H9 (cell line): ENCODE data around the gene ROBO1. TPM values are rescaled to one million over a fixed set of nuclear protein-coding genes. Genes with fewer than 3 reads are reported as not detected.

Source experiments
- DNase-seq: peaks from one replicate; pipeline ENCODE4 v3.0.0-alpha.2; 2017
- H2AFZ ChIP-seq: one replicate; pipeline ENCODE4 v1.6.1; 2013; ENCODE audit warnings: mild to moderate bottlenecking, low read length, control low read depth, moderate library complexity
- H2AK5ac ChIP-seq: 2 replicates; pipeline ENCODE4 v1.6.1; 2013; ENCODE audit warnings: low read length, control low read depth, mixed read lengths; ENCODE audit not compliant: insufficient read length
- H2BK120ac ChIP-seq: one replicate; pipeline ENCODE4 v1.6.1; 2013; ENCODE audit warnings: low read depth, mild to moderate bottlenecking, low read length, control low read depth, inconsistent platforms; ENCODE audit not compliant: poor library complexity, severe bottlenecking
- H2BK12ac ChIP-seq: 2 replicates; pipeline ENCODE4 v1.6.1; 2013; ENCODE audit warnings: low read length, control low read depth, mixed read lengths, low read depth; ENCODE audit not compliant: insufficient read length
- H2BK15ac ChIP-seq: 2 replicates; pipeline ENCODE4 v1.6.1; 2013; ENCODE audit warnings: low read depth, low read length, control low read depth
- H2BK20ac ChIP-seq: one replicate; pipeline ENCODE4 v1.6.1; 2013; ENCODE audit warnings: low read depth, mild to moderate bottlenecking, low read length, control low read depth, inconsistent platforms; ENCODE audit not compliant: poor library complexity, severe bottlenecking
- H2BK5ac ChIP-seq: 2 replicates; pipeline ENCODE4 v1.6.1; 2013; ENCODE audit warnings: low read length, control low read depth, mixed read lengths; ENCODE audit not compliant: insufficient read length
- H3K14ac ChIP-seq: 2 replicates; pipeline ENCODE4 v1.6.1; 2013; ENCODE audit warnings: low read length, control low read depth; ENCODE audit not compliant: insufficient read depth
- H3K18ac ChIP-seq: 2 replicates; pipeline ENCODE4 v1.6.1; 2013; ENCODE audit warnings: low read depth, mild to moderate bottlenecking, mixed read lengths, low read length, control low read depth; ENCODE audit not compliant: insufficient read length
- H3K23ac ChIP-seq: 2 replicates; pipeline ENCODE4 v1.6.1; 2013; ENCODE audit warnings: low read length, control low read depth, mixed read lengths, low read depth; ENCODE audit not compliant: insufficient read length
- H3K23me2 ChIP-seq: 2 replicates; pipeline ENCODE4 v1.6.1; 2013; ENCODE audit warnings: low read depth, mild to moderate bottlenecking, mixed read lengths, low read length, control low read depth; ENCODE audit not compliant: insufficient read length, poor library complexity, severe bottlenecking
- H3K27ac ChIP-seq: 2 replicates; pipeline ENCODE4 v1.5.1; 2013; ENCODE audit warnings: low read length, control low read depth, mixed read lengths, low read depth; ENCODE audit not compliant: insufficient read length
- H3K27me3 ChIP-seq: 2 replicates; pipeline ENCODE4 v1.6.1; 2013; ENCODE audit warnings: low read length, control low read depth, inconsistent platforms; ENCODE audit not compliant: insufficient read depth
- H3K4ac ChIP-seq: 2 replicates; pipeline ENCODE4 v1.6.1; 2013; ENCODE audit warnings: low read depth, mild to moderate bottlenecking, control low read depth, inconsistent platforms, low read length, moderate library complexity
- H3K4me1 ChIP-seq: 2 replicates; pipeline ENCODE4 v1.6.1; 2013; ENCODE audit warnings: low read length, control low read depth, inconsistent platforms; ENCODE audit not compliant: insufficient read depth
- H3K4me2 ChIP-seq: 2 replicates; pipeline ENCODE4 v1.6.1; 2013; ENCODE audit warnings: low read length, control low read depth, mixed read lengths; ENCODE audit not compliant: insufficient read length, insufficient read depth
- H3K56ac ChIP-seq: 2 replicates; pipeline ENCODE4 v1.6.1; 2013; ENCODE audit warnings: low read depth, mild to moderate bottlenecking, mixed read lengths, low read length, control low read depth; ENCODE audit not compliant: insufficient read length
- H3K79me1 ChIP-seq: 2 replicates; pipeline ENCODE4 v1.6.1; 2013; ENCODE audit warnings: low read depth, mild to moderate bottlenecking, moderate library complexity, low read length, control low read depth, inconsistent platforms; ENCODE audit not compliant: insufficient read depth, poor library complexity, severe bottlenecking
- H3K79me2 ChIP-seq: 2 replicates; pipeline ENCODE4 v1.6.1; 2013; ENCODE audit warnings: low read length, control low read depth, inconsistent platforms; ENCODE audit not compliant: insufficient read depth
- H3K9ac ChIP-seq: 2 replicates; pipeline ENCODE4 v1.6.1; 2013; ENCODE audit warnings: low read length, control low read depth, mixed read lengths; ENCODE audit not compliant: insufficient read length; ENCODE audit errors: extremely low read depth
- H3K9me3 ChIP-seq: one replicate; pipeline ENCODE4 v1.6.1; 2013; ENCODE audit warnings: low read depth, low read length, inconsistent platforms; ENCODE audit not compliant: control insufficient read depth
- H3T11ph ChIP-seq: one replicate; pipeline ENCODE4 v1.6.1; 2013; ENCODE audit warnings: mild to moderate bottlenecking, low read length, control low read depth, inconsistent platforms
- H4K20me1 ChIP-seq: one replicate; pipeline ENCODE4 v1.6.1; 2013; ENCODE audit not compliant: control insufficient read depth, insufficient read length, insufficient read depth
- H4K5ac ChIP-seq: 2 replicates; pipeline ENCODE4 v1.6.1; 2013; ENCODE audit warnings: low read depth, mild to moderate bottlenecking, mixed read lengths, low read length, control low read depth; ENCODE audit not compliant: insufficient read length
- H4K8ac ChIP-seq: replicated peaks from 2 replicates; pipeline ENCODE4 v1.6.1; 2013; ENCODE audit warnings: low read length, control low read depth, mixed read lengths, low read depth; ENCODE audit not compliant: insufficient read length
- H4K91ac ChIP-seq: 2 replicates; pipeline ENCODE4 v1.6.1; 2013; ENCODE audit warnings: low read depth, mild to moderate bottlenecking, moderate library complexity, mixed read lengths, low read length, control low read depth; ENCODE audit not compliant: insufficient read length
- H3K27ac Mint-ChIP-seq, 3 experiments: 2 replicates in 2 of 3; 3 replicates in 1 of 3; pipeline ENCODE4 v1.8.0; 2020 to 2021; ENCODE audit warnings: mixed read lengths in 3 of 3, mild to moderate bottlenecking in 1 of 3, moderate library complexity in 1 of 3
- H3K27me3 Mint-ChIP-seq: 2 replicates; pipeline ENCODE4 v1.8.0; 2021; ENCODE audit warnings: low read depth, mild to moderate bottlenecking, moderate library complexity, mixed read lengths
- H3K36me3 Mint-ChIP-seq, 3 experiments: 2 replicates in 2 of 3; 3 replicates in 1 of 3; pipeline ENCODE4 v1.8.0; 2020 to 2021; ENCODE audit warnings: low read depth in 3 of 3, mixed read lengths in 3 of 3; ENCODE audit not compliant: insufficient read depth in 1 of 3
- H3K4me1 Mint-ChIP-seq, 2 experiments: 2 replicates each; pipeline ENCODE4 v1.8.0; 2020; ENCODE audit warnings: mixed read lengths in 2 of 2
- H3K4me3 Mint-ChIP-seq, 2 experiments: 2 replicates in 1 of 2; 3 replicates in 1 of 2; pipeline ENCODE4 v1.8.0; 2020 to 2021; ENCODE audit warnings: mild to moderate bottlenecking in 2 of 2, mixed read lengths in 2 of 2, moderate library complexity in 1 of 2
- H3K9me3 Mint-ChIP-seq, 2 experiments: 2 replicates in 1 of 2; 3 replicates in 1 of 2; pipeline ENCODE4 v1.8.0; 2020; ENCODE audit warnings: mild to moderate bottlenecking in 2 of 2, mixed read lengths in 2 of 2, moderate library complexity in 1 of 2
- total RNA-seq: library from RNA; stranded (reverse); gene quantifications from 2 replicates; pipeline ENCODE4 v1.2.1, GENCODE V29; 2021
- TF ChIP-seq, protein P1 (sequence below): fragments of 200-600 bp; sonication (generic); conservative IDR thresholded peaks from 3 replicates; pipeline ENCODE4 v1.8.0; 2021; ENCODE audit warnings: antibody characterized with exemption, mild to moderate bottlenecking

Gene ROBO1
- total RNA-seq, 1 experiment from 2014 or later, result 62.7 TPM

DNA sequence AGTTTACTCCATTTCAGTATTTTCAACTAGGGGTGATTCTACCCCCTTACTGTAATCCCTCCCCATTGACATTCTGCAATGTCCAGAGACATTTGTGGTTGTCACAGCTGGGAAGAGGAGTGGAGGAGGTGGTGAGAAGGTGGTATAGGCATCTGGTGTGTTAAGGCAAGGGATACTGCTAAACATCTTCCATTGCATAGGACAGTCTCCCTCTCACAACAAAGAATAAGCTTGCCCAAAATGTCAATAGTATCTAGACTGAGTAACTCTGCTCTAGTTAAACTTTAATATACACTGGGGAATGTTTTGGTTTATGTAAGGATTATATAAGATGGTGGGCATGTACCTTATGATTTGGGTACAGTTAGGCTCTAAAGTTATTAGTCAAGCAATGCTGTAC lies 737.6 kb downstream of the ROBO1 start:
- Mint-ChIP-seq H3K9me3 (no peaks in the 10 kb centered on the region), H3K4me3 (no peak overlapping the region), H3K4me1 (no peaks in the 10 kb centered on the region), H3K36me3 (no peaks in the 10 kb centered on the region), H3K27ac (no peak overlapping the region), H3K27me3 (no peaks in the 10 kb centered on the region)
- H3K79me1 ChIP-seq, result no peaks in the 10 kb centered on the region
- no peak overlapping the region for H4K8ac ChIP-seq
- no peak overlapping the region for H3K56ac ChIP-seq
- H3K14ac ChIP-seq, result no peak overlapping the region
- no peaks in the 10 kb centered on the region for H4K20me1 ChIP-seq
- no peak overlapping the region for H2AFZ ChIP-seq
- no peaks in the 10 kb centered on the region for H3K23me2 ChIP-seq
- TF ChIP-seq, protein P1, sequence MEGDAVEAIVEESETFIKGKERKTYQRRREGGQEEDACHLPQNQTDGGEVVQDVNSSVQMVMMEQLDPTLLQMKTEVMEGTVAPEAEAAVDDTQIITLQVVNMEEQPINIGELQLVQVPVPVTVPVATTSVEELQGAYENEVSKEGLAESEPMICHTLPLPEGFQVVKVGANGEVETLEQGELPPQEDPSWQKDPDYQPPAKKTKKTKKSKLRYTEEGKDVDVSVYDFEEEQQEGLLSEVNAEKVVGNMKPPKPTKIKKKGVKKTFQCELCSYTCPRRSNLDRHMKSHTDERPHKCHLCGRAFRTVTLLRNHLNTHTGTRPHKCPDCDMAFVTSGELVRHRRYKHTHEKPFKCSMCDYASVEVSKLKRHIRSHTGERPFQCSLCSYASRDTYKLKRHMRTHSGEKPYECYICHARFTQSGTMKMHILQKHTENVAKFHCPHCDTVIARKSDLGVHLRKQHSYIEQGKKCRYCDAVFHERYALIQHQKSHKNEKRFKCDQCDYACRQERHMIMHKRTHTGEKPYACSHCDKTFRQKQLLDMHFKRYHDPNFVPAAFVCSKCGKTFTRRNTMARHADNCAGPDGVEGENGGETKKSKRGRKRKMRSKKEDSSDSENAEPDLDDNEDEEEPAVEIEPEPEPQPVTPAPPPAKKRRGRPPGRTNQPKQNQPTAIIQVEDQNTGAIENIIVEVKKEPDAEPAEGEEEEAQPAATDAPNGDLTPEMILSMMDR, result no peak
- H3K4me2 ChIP-seq, result no peak overlapping the region
- H3K9me3 ChIP-seq, result no peaks in the 10 kb centered on the region
- H2AK5ac ChIP-seq, result no peak overlapping the region
- no peak overlapping the region for H3T11ph ChIP-seq
- H3K27me3 ChIP-seq, result no peaks in the 10 kb centered on the region
- H2BK15ac ChIP-seq, result no peak overlapping the region
- no peak overlapping the region for H3K27ac ChIP-seq
- H3K4ac ChIP-seq, result no peak overlapping the region
- no peak overlapping the region for H2BK20ac ChIP-seq
- H4K91ac ChIP-seq, result no peak overlapping the region
- DNase-seq, result no peak
- no peak overlapping the region for H2BK120ac ChIP-seq
- no peaks in the 10 kb centered on the region for H3K79me2 ChIP-seq
- no peak overlapping the region for H2BK12ac ChIP-seq
- no peak overlapping the region for H3K23ac ChIP-seq
- H4K5ac ChIP-seq, result no peak overlapping the region
- no peak overlapping the region for H3K18ac ChIP-seq
- H2BK5ac ChIP-seq, result no peak overlapping the region
- no peak overlapping the region for H3K9ac ChIP-seq
- H3K4me1 ChIP-seq, result no peaks in the 10 kb centered on the region
